H1 (cell line): ENCODE results near the gene GBA2. TPM values are rescaled to one million over a fixed set of nuclear protein-coding genes. Genes with fewer than 3 reads are reported as not detected.

ENCODE experiments used
- CTCF ChIA-PET: fragments of 300-600 bp; sonication (Branson Sonifier 250); formaldehyde crosslinking; loops from one replicate; lab custom pipeline; 2021; ENCODE audit not compliant: partially characterized antibody; lab: Charles Lee
- POLR2A ChIA-PET: fragments of 300-600 bp; sonication (Branson Sonifier 250); formaldehyde crosslinking; loops from one replicate; lab custom pipeline; 2021; ENCODE audit warnings: inconsistent platforms; ENCODE audit not compliant: partially characterized antibody; lab: Charles Lee
- DNase-seq, 2 experiments: peaks; one replicate each; pipeline versions ENCODE4 v3.0.0 to v3.0.0-alpha.2; 2010 to 2022; ENCODE audit warnings: low spot score in 2 of 2, low read depth in 1 of 2, mixed read lengths in 1 of 2
- FAIRE-seq: peaks from 2 replicates; lab custom pipeline; 2011; peaks lifted over from hg19 to GRCh38; lab: Jason Lieb, UNC
- H2AFZ ChIP-seq: 2 replicates; pipeline ENCODE4 v1.8.1; 2012; ENCODE audit warnings: low read length, inconsistent platforms
- H2AK5ac ChIP-seq: 2 replicates; pipeline ENCODE4 v1.6.1; 2013; ENCODE audit warnings: low read depth, low read length
- H2BK120ac ChIP-seq: replicated peaks from 2 replicates; pipeline ENCODE3; 2013; ENCODE audit warnings: low read depth, low read length, inconsistent platforms
- H2BK12ac ChIP-seq: 2 replicates; pipeline ENCODE4 v1.6.1; 2013; ENCODE audit warnings: low read depth, low read length
- H2BK15ac ChIP-seq: 2 replicates; pipeline ENCODE4 v1.6.1; 2013; ENCODE audit warnings: low read length
- H2BK20ac ChIP-seq: 2 replicates; pipeline ENCODE4 v1.6.1; 2013; ENCODE audit warnings: low read length
- H2BK5ac ChIP-seq: 2 replicates; pipeline ENCODE4 v1.6.1; 2013; ENCODE audit warnings: low read depth, low read length
- H3K14ac ChIP-seq: 2 replicates; pipeline ENCODE4 v1.6.1; 2013; ENCODE audit warnings: inconsistent platforms; ENCODE audit not compliant: insufficient read length
- H3K18ac ChIP-seq: 2 replicates; pipeline ENCODE4 v1.6.1; 2013; ENCODE audit warnings: low read length; ENCODE audit errors: extremely low read depth
- H3K23ac ChIP-seq: 2 replicates; pipeline ENCODE4 v1.6.1; 2013; ENCODE audit warnings: inconsistent platforms; ENCODE audit not compliant: insufficient read length
- H3K23me2 ChIP-seq: 2 replicates; pipeline ENCODE4 v1.6.1; 2013; ENCODE audit warnings: low read depth, low read length
- H3K27ac ChIP-seq: 2 replicates; pipeline ENCODE4 v1.6.1; 2011; ENCODE audit warnings: low read depth, low read length, inconsistent platforms
- H3K27me3 ChIP-seq, 4 experiments: replicated peaks in 1 of 4; 1 replicate in 1 of 4; 2 replicates in 3 of 4; pipeline versions ENCODE4 v1.6.1 to v1.8.1; 2011 to 2013; ENCODE audit warnings: low read length in 3 of 4, mild to moderate bottlenecking in 3 of 4, inconsistent platforms in 2 of 4, mixed read lengths in 2 of 4, moderate library complexity in 1 of 4; ENCODE audit not compliant: control insufficient read depth in 3 of 4, insufficient read depth in 3 of 4; ENCODE audit errors: extremely low read depth in 1 of 4
- H3K36me3 ChIP-seq, 4 experiments: 2 replicates each; pipeline versions ENCODE4 v1.6.1 to v1.8.1; 2011 to 2013; ENCODE audit warnings: mild to moderate bottlenecking in 4 of 4, low read length in 3 of 4, moderate library complexity in 2 of 4, control low read depth in 1 of 4, inconsistent platforms in 1 of 4; ENCODE audit not compliant: insufficient read depth in 4 of 4, control insufficient read depth in 2 of 4
- H3K4ac ChIP-seq: replicated peaks from 2 replicates; pipeline ENCODE3; 2013; ENCODE audit warnings: low read length, low read depth, mixed read lengths, inconsistent platforms; ENCODE audit not compliant: insufficient read length
- H3K4me1 ChIP-seq, 4 experiments: replicated peaks in 1 of 4; 1 replicate in 1 of 4; 2 replicates in 3 of 4; pipeline versions ENCODE4 v1.6.1 to v1.8.1; 2011 to 2013; ENCODE audit warnings: low read length in 3 of 4, inconsistent platforms in 2 of 4, mixed read lengths in 1 of 4; ENCODE audit not compliant: insufficient read depth in 4 of 4, control insufficient read depth in 3 of 4
- H3K4me2 ChIP-seq, 2 experiments: 2 replicates each; pipeline versions ENCODE4 v1.6.1 to v1.8.1; 2011 to 2013; ENCODE audit warnings: low read depth in 2 of 2, low read length in 2 of 2, control low read depth in 1 of 2, inconsistent platforms in 1 of 2, mild to moderate bottlenecking in 1 of 2; ENCODE audit not compliant: insufficient read depth in 1 of 2
- H3K4me3 ChIP-seq, 4 experiments: fragments of 200-600, 300-600 bp in 1 of 4; sonication (generic), shearing (Covaris generic), sonication (Bioruptor Twin) in 1 of 4; 2 replicates each; pipeline versions ENCODE4 v1.5.1 to v1.8.1; 2011 to 2016; ENCODE audit warnings: low read length in 4 of 4, low read depth in 3 of 4, control low read depth in 2 of 4, inconsistent platforms in 2 of 4, mild to moderate bottlenecking in 2 of 4, mixed read lengths in 1 of 4, moderate library complexity in 1 of 4; ENCODE audit not compliant: insufficient read depth in 2 of 4; ENCODE audit errors: extremely low read depth in 1 of 4
- H3K56ac ChIP-seq: replicated peaks from 2 replicates; pipeline ENCODE3; 2013; ENCODE audit warnings: low read depth, mild to moderate bottlenecking, mixed read lengths, low read length, inconsistent platforms; ENCODE audit not compliant: insufficient read length
- H3K79me1 ChIP-seq: 2 replicates; pipeline ENCODE4 v1.6.1; 2013; ENCODE audit warnings: low read depth, low read length, control low read depth
- H3K79me2 ChIP-seq, 2 experiments: 2 replicates each; pipeline versions ENCODE4 v1.6.1 to v1.8.1; 2012 to 2013; ENCODE audit warnings: low read length in 2 of 2, mild to moderate bottlenecking in 2 of 2, inconsistent platforms in 1 of 2; ENCODE audit not compliant: insufficient read depth in 2 of 2, control insufficient read depth in 1 of 2
- H3K9ac ChIP-seq, 4 experiments: replicated peaks in 1 of 4; 1 replicate in 1 of 4; 2 replicates in 3 of 4; pipeline versions ENCODE4 v1.6.1 to v1.8.1; 2011 to 2013; ENCODE audit warnings: low read depth in 3 of 4, low read length in 3 of 4, control low read depth in 2 of 4, mild to moderate bottlenecking in 2 of 4, moderate library complexity in 2 of 4, inconsistent platforms in 1 of 4; ENCODE audit errors: extremely low read depth in 1 of 4
- H3K9me3 ChIP-seq, 2 experiments: 2 replicates each; pipeline versions ENCODE4 v1.6.1 to v1.8.1; 2012 to 2013; ENCODE audit warnings: mild to moderate bottlenecking in 2 of 2, moderate library complexity in 2 of 2, control low read depth in 1 of 2, inconsistent platforms in 1 of 2, low read depth in 1 of 2, low read length in 1 of 2, mixed read lengths in 1 of 2; ENCODE audit not compliant: insufficient read depth in 2 of 2
- H4K20me1 ChIP-seq, 2 experiments: replicated peaks in 1 of 2; 2 replicates each; pipeline versions ENCODE3 to v1.8.1; 2011 to 2013; ENCODE audit warnings: inconsistent platforms in 2 of 2, low read length in 2 of 2, mild to moderate bottlenecking in 1 of 2; ENCODE audit not compliant: insufficient read depth in 2 of 2, control insufficient read depth in 1 of 2
- H4K5ac ChIP-seq: 2 replicates; pipeline ENCODE4 v1.6.1; 2013; ENCODE audit warnings: low read length, low read depth, mixed read lengths, inconsistent platforms; ENCODE audit not compliant: insufficient read length
- H4K8ac ChIP-seq: 2 replicates; pipeline ENCODE4 v1.8.0; 2013; ENCODE audit warnings: mild to moderate bottlenecking, moderate library complexity, low read length, inconsistent platforms; ENCODE audit not compliant: insufficient read depth; ENCODE audit errors: extremely low read depth
- H4K91ac ChIP-seq: replicated peaks from 2 replicates; pipeline ENCODE3; 2013; ENCODE audit warnings: low read length, mixed read lengths, inconsistent platforms; ENCODE audit not compliant: insufficient read length
- ASH2L ChIP-seq: fragments of 200-600, 300-600 bp; sonication (generic); IDR thresholded peaks from one replicate; pipeline ENCODE4 v1.7.1; 2017; ENCODE audit warnings: low read length
- ATF3 ChIP-seq: IDR thresholded peaks from 2 replicates; pipeline ENCODE4 v1.6.1; 2011; ENCODE audit warnings: low read depth, mild to moderate bottlenecking, low read length; ENCODE audit not compliant: insufficient read depth
- EZH2 ChIP-seq: fragments of 200-600 bp; sonication (generic); IDR thresholded peaks from 2 replicates; pipeline ENCODE4 v1.7.1; 2012; ENCODE audit warnings: low read depth, mild to moderate bottlenecking, moderate library complexity, low read length, inconsistent platforms; ENCODE audit not compliant: severe bottlenecking
- FOSL1 ChIP-seq: IDR thresholded peaks from 2 replicates; pipeline ENCODE4 v1.6.1; 2011; ENCODE audit warnings: mild to moderate bottlenecking, low read depth, low read length, moderate library complexity; ENCODE audit not compliant: insufficient read depth
- GABPA ChIP-seq: IDR thresholded peaks from 2 replicates; pipeline ENCODE4 v1.6.1; 2011; ENCODE audit warnings: mild to moderate bottlenecking, low read length, moderate library complexity, borderline replicate concordance; ENCODE audit not compliant: insufficient read depth
- JUN ChIP-seq: IDR thresholded peaks from 2 replicates; pipeline ENCODE4 v1.6.1; 2011; ENCODE audit warnings: low read depth, mild to moderate bottlenecking, improper control_type of control experiment, low read length
- JUND ChIP-seq: IDR thresholded peaks from 2 replicates; pipeline ENCODE4 v1.6.1; 2011; ENCODE audit warnings: mild to moderate bottlenecking, improper control_type of control experiment, low read length
- KDM1A ChIP-seq: fragments of 200-600, 300-600 bp; sonication (generic); IDR thresholded peaks from 2 replicates; pipeline ENCODE4 v1.7.1; 2016; ENCODE audit warnings: mild to moderate bottlenecking, low read length, borderline replicate concordance
- KDM5A ChIP-seq: fragments of 200-600 bp; IDR thresholded peaks from 2 replicates; pipeline ENCODE4 v1.7.1; 2012; ENCODE audit warnings: mild to moderate bottlenecking, low read length, inconsistent platforms, mixed read lengths
- MAFK ChIP-seq: IDR thresholded peaks from 2 replicates; pipeline ENCODE4 v1.6.1; 2012; ENCODE audit warnings: low read depth, mild to moderate bottlenecking, improper control_type of control experiment, low read length
- SIX5 ChIP-seq: IDR thresholded peaks from 2 replicates; pipeline ENCODE4 v1.6.1; 2011; ENCODE audit warnings: mild to moderate bottlenecking, low read depth, low read length
- SP4 ChIP-seq: IDR thresholded peaks from 2 replicates; pipeline ENCODE4 v1.6.1; 2012; ENCODE audit warnings: low read length, inconsistent platforms
- SRF ChIP-seq: IDR thresholded peaks from 2 replicates; pipeline ENCODE4 v1.6.1; 2011; ENCODE audit warnings: mild to moderate bottlenecking, low read depth, low read length, moderate library complexity
- TCF12 ChIP-seq: IDR thresholded peaks from 2 replicates; pipeline ENCODE4 v1.6.1; 2011; ENCODE audit warnings: low read depth, mild to moderate bottlenecking, low read length
- WGBS, 2 experiments: shearing (Covaris generic) in 1 of 2; methylation state at CpG; one replicate each; pipeline versions ENCODE4 v1.1.6 to v1.1.7; 2013 to 2015; ENCODE audit warnings: low lambda C conversion rate in 2 of 2, mixed read lengths in 2 of 2, inconsistent platforms in 1 of 2, low coverage in 1 of 2, missing lambda C conversion rate in 1 of 2; ENCODE audit not compliant: insufficient replicate concordance in 2 of 2, insufficient coverage in 1 of 2, insufficient read length in 1 of 2; ENCODE audit errors: extremely low coverage in 1 of 2, missing lambda C conversion rate in 1 of 2; 5-methylcytosine and 5-hydroxymethylcytosine counted together
- polyA plus RNA-seq, 7 experiments: library from polyadenylated mRNA; depleted of rRNA in 3 of 7; stranded (reverse) in 5 of 7; unstranded in 2 of 7; fragments of >200 nt in 5 of 7; fragments of 200-250 nt in 2 of 7; gene quantifications; 1 replicate in 5 of 7; 2 replicates in 1 of 7; 4 replicates in 1 of 7; pipeline versions ENCODE4 v1.2.1 to v1.2.3, GENCODE V29; 2011 to 2013; ENCODE audit warnings: missing spikeins in 2 of 7, mixed read lengths in 2 of 7
- total RNA-seq: library from RNA; stranded (reverse); fragmentation: NEBNext Ultra II Directional; extraction: Animal tissue kit (Norgen Biotek cat#: 25700); gene quantifications from 2 replicates; pipeline ENCODE4 v1.2.1, GENCODE V29; 2021

Gene GBA2
- total and polyA plus RNA-seq, 2 of the 8 experiments (the other 6 are each of a cell fraction or from before 2014, with no cell fraction given): 64.2 to 71.9 TPM

GRCh38 chr9:35743452-35743851 is 5.6 kb downstream of the GBA2 start:
- Histone ChIP-seq H4K5ac (no peak overlapping the region), H3K23ac (no peak overlapping the region), H2BK12ac (no peak overlapping the region), H3K4me1 (peaks cover 0 to 13% (median 3%) of the 10 kb centered on the region in 4 experiments; a peak in 4 of 7 replicates), H2BK5ac (no peak overlapping the region), H3K56ac (no peak overlapping the region), H3K27ac (no peak overlapping the region), H3K36me3 (peaks cover 21 to 60% (median 50%) of the 10 kb centered on the region in 4 experiments; a peak in 7 of 8 replicates), H3K4me2 (no peak overlapping the region), H3K27me3 (no peaks in the 10 kb centered on the region), H3K9ac (no peak overlapping the region), H4K91ac (no peak overlapping the region), H3K9me3 (no peaks in the 10 kb centered on the region; a peak in 1 of 4 replicates), H3K14ac (no peak overlapping the region), H2BK20ac (no peak overlapping the region), H2AK5ac (no peak overlapping the region), H3K79me2 (peaks cover 20 to 37% of the 10 kb centered on the region in 2 experiments), H3K4me3 (no peak overlapping the region), H2BK120ac (no peak overlapping the region), H4K20me1 (peaks cover 15 to 38% of the 10 kb centered on the region in 2 experiments), H4K8ac (no peak overlapping the region), H2BK15ac (no peak overlapping the region), H3K18ac (no peak overlapping the region), H2AFZ (no peak overlapping the region), H3K23me2 (peaks cover 7% of the 10 kb centered on the region), H3K79me1 (peaks cover 11% of the 10 kb centered on the region; the same call in 1 of the 2 replicates), H3K4ac (no peak overlapping the region)
- no peak for FAIRE-seq
- WGBS, 2 experiments: 87% methylated on average over 2 of the region's 2 CpGs; no CpG with 5 or more reads in 1 of the 2 experiments
- ChIA-PET CTCF (interaction anchor here (0.7 to 7.2 kb wide), 6 partner anchors 7 to 82 kb away, joined by 3 to 87 read pairs (median 4); partner anchors contain the start of genes CREB3 and TLN1), POLR2A (interaction anchor here (1.4 to 7.0 kb wide), 2 partner anchors 12 to 17 kb away, joined by 3 to 59 read pairs; partner anchors contain the start of genes CREB3 and TLN1)
- no peak for DNase-seq
- TF ChIP-seq SRF: no peak
- TF ChIP-seq SIX5: no peak
- no peak for TF ChIP-seq EZH2
- TF ChIP-seq ATF3: no peak
- no peak for TF ChIP-seq SP4
- TF ChIP-seq KDM5A: no peak
- TF ChIP-seq ASH2L: no peak
- TF ChIP-seq GABPA: no peak
- no peak for TF ChIP-seq MAFK
- no peak for TF ChIP-seq FOSL1
- no peak for TF ChIP-seq JUND
- TF ChIP-seq KDM1A: no peak
- TF ChIP-seq TCF12: no peak
- no peak for TF ChIP-seq JUN
